H1 (cell line): Measurements from ENCODE around the gene OTUD3. TPM values are rescaled to one million over a fixed set of nuclear protein-coding genes. Genes with fewer than 3 reads are reported as not detected.
A peak's percentile ranks its signal among the peaks of the same experiment; 100 is the strongest.

Experiments
- CTCF ChIA-PET: fragments of 300-600 bp; sonication (Branson Sonifier 250); formaldehyde crosslinking; loops from one replicate; lab custom pipeline; 2021; ENCODE audit not compliant: partially characterized antibody; lab: Charles Lee
- POLR2A ChIA-PET: fragments of 300-600 bp; sonication (Branson Sonifier 250); formaldehyde crosslinking; loops from one replicate; lab custom pipeline; 2021; ENCODE audit warnings: inconsistent platforms; ENCODE audit not compliant: partially characterized antibody; lab: Charles Lee
- DNase-seq, 2 experiments: peaks; one replicate each; pipeline versions ENCODE4 v3.0.0 to v3.0.0-alpha.2; 2010 to 2022; ENCODE audit warnings: low spot score in 2 of 2, low read depth in 1 of 2, mixed read lengths in 1 of 2
- FAIRE-seq: peaks from 2 replicates; lab custom pipeline; 2011; peaks lifted over from hg19 to GRCh38; lab: Jason Lieb, UNC
- H2AFZ ChIP-seq: 2 replicates; pipeline ENCODE4 v1.8.1; 2012; ENCODE audit warnings: low read length, inconsistent platforms
- H2AK5ac ChIP-seq: 2 replicates; pipeline ENCODE4 v1.6.1; 2013; ENCODE audit warnings: low read depth, low read length
- H2BK120ac ChIP-seq: replicated peaks from 2 replicates; pipeline ENCODE3; 2013; ENCODE audit warnings: low read depth, low read length, inconsistent platforms
- H2BK12ac ChIP-seq: 2 replicates; pipeline ENCODE4 v1.6.1; 2013; ENCODE audit warnings: low read depth, low read length
- H2BK15ac ChIP-seq: 2 replicates; pipeline ENCODE4 v1.6.1; 2013; ENCODE audit warnings: low read length
- H2BK20ac ChIP-seq: 2 replicates; pipeline ENCODE4 v1.6.1; 2013; ENCODE audit warnings: low read length
- H2BK5ac ChIP-seq: 2 replicates; pipeline ENCODE4 v1.6.1; 2013; ENCODE audit warnings: low read depth, low read length
- H3K14ac ChIP-seq: 2 replicates; pipeline ENCODE4 v1.6.1; 2013; ENCODE audit warnings: inconsistent platforms; ENCODE audit not compliant: insufficient read length
- H3K18ac ChIP-seq: 2 replicates; pipeline ENCODE4 v1.6.1; 2013; ENCODE audit warnings: low read length; ENCODE audit errors: extremely low read depth
- H3K23ac ChIP-seq: 2 replicates; pipeline ENCODE4 v1.6.1; 2013; ENCODE audit warnings: inconsistent platforms; ENCODE audit not compliant: insufficient read length
- H3K23me2 ChIP-seq: 2 replicates; pipeline ENCODE4 v1.6.1; 2013; ENCODE audit warnings: low read depth, low read length
- H3K27ac ChIP-seq: 2 replicates; pipeline ENCODE4 v1.6.1; 2011; ENCODE audit warnings: low read depth, low read length, inconsistent platforms
- H3K27me3 ChIP-seq, 4 experiments: replicated peaks in 1 of 4; 1 replicate in 1 of 4; 2 replicates in 3 of 4; pipeline versions ENCODE4 v1.6.1 to v1.8.1; 2011 to 2013; ENCODE audit warnings: low read length in 3 of 4, mild to moderate bottlenecking in 3 of 4, inconsistent platforms in 2 of 4, mixed read lengths in 2 of 4, moderate library complexity in 1 of 4; ENCODE audit not compliant: control insufficient read depth in 3 of 4, insufficient read depth in 3 of 4; ENCODE audit errors: extremely low read depth in 1 of 4
- H3K36me3 ChIP-seq, 4 experiments: 2 replicates each; pipeline versions ENCODE4 v1.6.1 to v1.8.1; 2011 to 2013; ENCODE audit warnings: mild to moderate bottlenecking in 4 of 4, low read length in 3 of 4, moderate library complexity in 2 of 4, control low read depth in 1 of 4, inconsistent platforms in 1 of 4; ENCODE audit not compliant: insufficient read depth in 4 of 4, control insufficient read depth in 2 of 4
- H3K4ac ChIP-seq: replicated peaks from 2 replicates; pipeline ENCODE3; 2013; ENCODE audit warnings: low read length, low read depth, mixed read lengths, inconsistent platforms; ENCODE audit not compliant: insufficient read length
- H3K4me1 ChIP-seq, 4 experiments: replicated peaks in 1 of 4; 1 replicate in 1 of 4; 2 replicates in 3 of 4; pipeline versions ENCODE4 v1.6.1 to v1.8.1; 2011 to 2013; ENCODE audit warnings: low read length in 3 of 4, inconsistent platforms in 2 of 4, mixed read lengths in 1 of 4; ENCODE audit not compliant: insufficient read depth in 4 of 4, control insufficient read depth in 3 of 4
- H3K4me2 ChIP-seq, 2 experiments: 2 replicates each; pipeline versions ENCODE4 v1.6.1 to v1.8.1; 2011 to 2013; ENCODE audit warnings: low read depth in 2 of 2, low read length in 2 of 2, control low read depth in 1 of 2, inconsistent platforms in 1 of 2, mild to moderate bottlenecking in 1 of 2; ENCODE audit not compliant: insufficient read depth in 1 of 2
- H3K4me3 ChIP-seq, 4 experiments: fragments of 200-600, 300-600 bp in 1 of 4; sonication (generic), shearing (Covaris generic), sonication (Bioruptor Twin) in 1 of 4; 2 replicates each; pipeline versions ENCODE4 v1.5.1 to v1.8.1; 2011 to 2016; ENCODE audit warnings: low read length in 4 of 4, low read depth in 3 of 4, control low read depth in 2 of 4, inconsistent platforms in 2 of 4, mild to moderate bottlenecking in 2 of 4, mixed read lengths in 1 of 4, moderate library complexity in 1 of 4; ENCODE audit not compliant: insufficient read depth in 2 of 4; ENCODE audit errors: extremely low read depth in 1 of 4
- H3K56ac ChIP-seq: replicated peaks from 2 replicates; pipeline ENCODE3; 2013; ENCODE audit warnings: low read depth, mild to moderate bottlenecking, mixed read lengths, low read length, inconsistent platforms; ENCODE audit not compliant: insufficient read length
- H3K79me1 ChIP-seq: 2 replicates; pipeline ENCODE4 v1.6.1; 2013; ENCODE audit warnings: low read depth, low read length, control low read depth
- H3K79me2 ChIP-seq, 2 experiments: 2 replicates each; pipeline versions ENCODE4 v1.6.1 to v1.8.1; 2012 to 2013; ENCODE audit warnings: low read length in 2 of 2, mild to moderate bottlenecking in 2 of 2, inconsistent platforms in 1 of 2; ENCODE audit not compliant: insufficient read depth in 2 of 2, control insufficient read depth in 1 of 2
- H3K9ac ChIP-seq, 4 experiments: replicated peaks in 1 of 4; 1 replicate in 1 of 4; 2 replicates in 3 of 4; pipeline versions ENCODE4 v1.6.1 to v1.8.1; 2011 to 2013; ENCODE audit warnings: low read depth in 3 of 4, low read length in 3 of 4, control low read depth in 2 of 4, mild to moderate bottlenecking in 2 of 4, moderate library complexity in 2 of 4, inconsistent platforms in 1 of 4; ENCODE audit errors: extremely low read depth in 1 of 4
- H3K9me3 ChIP-seq, 2 experiments: 2 replicates each; pipeline versions ENCODE4 v1.6.1 to v1.8.1; 2012 to 2013; ENCODE audit warnings: mild to moderate bottlenecking in 2 of 2, moderate library complexity in 2 of 2, control low read depth in 1 of 2, inconsistent platforms in 1 of 2, low read depth in 1 of 2, low read length in 1 of 2, mixed read lengths in 1 of 2; ENCODE audit not compliant: insufficient read depth in 2 of 2
- H4K20me1 ChIP-seq, 2 experiments: replicated peaks in 1 of 2; 2 replicates each; pipeline versions ENCODE3 to v1.8.1; 2011 to 2013; ENCODE audit warnings: inconsistent platforms in 2 of 2, low read length in 2 of 2, mild to moderate bottlenecking in 1 of 2; ENCODE audit not compliant: insufficient read depth in 2 of 2, control insufficient read depth in 1 of 2
- H4K5ac ChIP-seq: 2 replicates; pipeline ENCODE4 v1.6.1; 2013; ENCODE audit warnings: low read length, low read depth, mixed read lengths, inconsistent platforms; ENCODE audit not compliant: insufficient read length
- H4K8ac ChIP-seq: 2 replicates; pipeline ENCODE4 v1.8.0; 2013; ENCODE audit warnings: mild to moderate bottlenecking, moderate library complexity, low read length, inconsistent platforms; ENCODE audit not compliant: insufficient read depth; ENCODE audit errors: extremely low read depth
- H4K91ac ChIP-seq: replicated peaks from 2 replicates; pipeline ENCODE3; 2013; ENCODE audit warnings: low read length, mixed read lengths, inconsistent platforms; ENCODE audit not compliant: insufficient read length
- RFX5 ChIP-seq: IDR thresholded peaks from 2 replicates; pipeline ENCODE4 v1.6.1; 2011; ENCODE audit warnings: low read depth, low read length, improper control_type of control experiment, borderline replicate concordance
- YY1 ChIP-seq: IDR thresholded peaks from 2 replicates; pipeline ENCODE4 v1.6.1; 2011; ENCODE audit warnings: low read depth, mild to moderate bottlenecking, low read length
- WGBS, 2 experiments: shearing (Covaris generic) in 1 of 2; methylation state at CpG; one replicate each; pipeline versions ENCODE4 v1.1.6 to v1.1.7; 2013 to 2015; ENCODE audit warnings: low lambda C conversion rate in 2 of 2, mixed read lengths in 2 of 2, inconsistent platforms in 1 of 2, low coverage in 1 of 2, missing lambda C conversion rate in 1 of 2; ENCODE audit not compliant: insufficient replicate concordance in 2 of 2, insufficient coverage in 1 of 2, insufficient read length in 1 of 2; ENCODE audit errors: extremely low coverage in 1 of 2, missing lambda C conversion rate in 1 of 2; 5-methylcytosine and 5-hydroxymethylcytosine counted together
- polyA plus RNA-seq, 7 experiments: library from polyadenylated mRNA; depleted of rRNA in 3 of 7; stranded (reverse) in 5 of 7; unstranded in 2 of 7; fragments of >200 nt in 5 of 7; fragments of 200-250 nt in 2 of 7; gene quantifications; 1 replicate in 5 of 7; 2 replicates in 1 of 7; 4 replicates in 1 of 7; pipeline versions ENCODE4 v1.2.1 to v1.2.3, GENCODE V29; 2011 to 2013; ENCODE audit warnings: missing spikeins in 2 of 7, mixed read lengths in 2 of 7
- total RNA-seq: library from RNA; stranded (reverse); fragmentation: NEBNext Ultra II Directional; extraction: Animal tissue kit (Norgen Biotek cat#: 25700); gene quantifications from 2 replicates; pipeline ENCODE4 v1.2.1, GENCODE V29; 2021

OTUD3 gene
- total and polyA plus RNA-seq, 2 of the 8 experiments (the other 6 are each of a cell fraction or from before 2014, with no cell fraction given): 6.3 to 11.9 TPM

DNA sequence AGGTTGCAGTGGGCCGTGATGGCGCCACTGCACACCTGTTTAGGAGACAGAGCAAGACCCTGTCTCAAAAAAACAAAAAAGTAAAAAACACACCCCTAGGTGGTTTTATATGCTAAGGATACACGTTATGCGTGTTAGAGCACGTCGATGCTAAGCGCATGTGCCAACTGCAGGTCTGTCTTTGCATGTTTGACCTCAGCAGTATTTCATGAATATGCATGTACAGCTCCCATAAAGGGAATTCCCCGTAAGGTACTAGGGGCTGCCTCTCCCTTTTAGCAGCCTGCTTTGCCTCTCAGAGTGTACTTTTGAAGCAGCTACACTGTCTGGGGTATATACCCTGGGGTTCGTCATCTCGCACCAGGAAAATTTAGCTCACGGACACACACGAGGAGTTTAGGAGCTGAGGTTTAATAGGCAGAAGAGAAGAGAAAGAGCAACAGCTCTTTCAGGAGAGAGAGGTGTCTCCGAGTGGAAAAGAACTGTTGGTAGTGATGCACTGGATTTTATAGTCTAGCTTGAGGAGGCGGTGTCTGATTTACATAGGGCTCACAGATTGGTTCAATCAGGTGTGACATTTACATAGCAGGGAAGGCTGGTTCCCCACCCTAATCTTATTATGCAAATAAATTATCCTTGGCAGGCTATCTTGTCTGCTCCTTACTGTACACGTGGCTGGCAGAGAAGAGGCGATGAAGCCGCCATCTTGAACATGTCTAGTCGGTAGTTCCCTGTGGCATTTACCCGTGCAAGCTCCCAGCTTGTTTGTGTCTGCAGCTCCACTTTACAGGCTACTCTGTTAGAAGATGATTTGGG is 4.2 kb upstream of the OTUD3 start:
- no peak overlapping the region for H3K4me3 ChIP-seq
- peak overlapping the region; percentile 12; the same call in 1 of the 2 replicates for H2AFZ ChIP-seq
- FAIRE-seq (no peak), DNase-seq (no peak)
- 0 out of 2 replicates have a peak overlapping the region, but pooled peaks have one; percentile 6 for H4K8ac ChIP-seq
- H2BK12ac ChIP-seq: no peak overlapping the region
- H3K9me3 ChIP-seq: 0 out of 4 replicates have a peak, but pooled peaks cover 0 to 2% of the 10 kb centered on the region in 2 experiments
- H3K56ac ChIP-seq: no peak overlapping the region
- H3K79me1 ChIP-seq: no peaks in the 10 kb centered on the region
- no peaks in the 10 kb centered on the region; the same call in 1 of the 2 replicates for H3K23me2 ChIP-seq
- TF ChIP-seq RFX5: no peak
- TF ChIP-seq YY1: 0 out of 2 replicates have a peak, but pooled peaks have one; percentile 15
- no peaks in the 10 kb centered on the region for H3K36me3 ChIP-seq
- no peak overlapping the region for H2BK5ac ChIP-seq
- H3K14ac ChIP-seq: no peak overlapping the region
- H3K4ac ChIP-seq: no peak overlapping the region
- H3K79me2 ChIP-seq: peaks cover 4% of the 10 kb centered on the region in 2 experiments
- H4K20me1 ChIP-seq: no peaks in the 10 kb centered on the region
- no peaks in the 10 kb centered on the region for H3K27me3 ChIP-seq
- 90% methylated on average over 19 of the region's 19 CpGs; no CpG with 5 or more reads in 1 of the 2 experiments for WGBS, 2 experiments
- no peak overlapping the region for H3K4me2 ChIP-seq
- POLR2A ChIA-PET: interaction anchor here (0.7 to 1.2 kb wide), 5 partner anchors 8 to 200 kb away, joined by 3 to 5 read pairs (median 3); no protein-coding TSS in a partner anchor
- no peak overlapping the region for H2AK5ac ChIP-seq
- H3K23ac ChIP-seq: no peak overlapping the region
- no peak overlapping the region for H2BK120ac ChIP-seq
- no peak overlapping the region for H4K5ac ChIP-seq
- no peak overlapping the region for H2BK15ac ChIP-seq
- no peak overlapping the region for H3K9ac ChIP-seq
- CTCF ChIA-PET: interaction anchor here (0.7 to 1.9 kb wide), 8 partner anchors 10 to 218 kb away, joined by 3 to 6 read pairs (median 4); no protein-coding TSS in a partner anchor
- peaks cover 0 to 3% (median 1%) of the 10 kb centered on the region in 4 experiments; a peak in 2 of 7 replicates for H3K4me1 ChIP-seq
- no peak overlapping the region for H3K18ac ChIP-seq
- no peak overlapping the region for H3K27ac ChIP-seq
- H2BK20ac ChIP-seq: no peak overlapping the region
- no peak overlapping the region for H4K91ac ChIP-seq
